ENCODE results near the gene KCNMB2.

DNA sequence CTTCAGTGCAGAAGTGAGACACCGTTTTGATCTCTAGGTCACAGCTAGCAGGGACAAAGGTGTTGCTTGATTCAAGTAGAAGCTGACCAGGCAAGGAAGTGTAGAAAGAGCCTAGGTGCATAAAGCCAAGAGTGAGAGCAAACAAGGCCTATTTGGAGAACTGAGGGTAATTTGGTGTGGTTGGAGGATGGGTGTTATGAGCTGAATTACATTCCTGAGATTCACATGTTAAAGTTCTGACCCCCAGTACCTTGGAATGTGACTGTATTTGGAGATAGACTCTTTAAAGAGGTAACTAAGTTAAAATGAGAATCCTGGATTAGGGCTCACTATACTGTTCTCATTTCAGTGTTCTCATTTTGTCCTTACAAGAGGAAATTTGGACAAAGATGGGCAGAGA, 344.0 kb downstream of the KCNMB2 start:
- TF ChIP-seq, protein P1, sequence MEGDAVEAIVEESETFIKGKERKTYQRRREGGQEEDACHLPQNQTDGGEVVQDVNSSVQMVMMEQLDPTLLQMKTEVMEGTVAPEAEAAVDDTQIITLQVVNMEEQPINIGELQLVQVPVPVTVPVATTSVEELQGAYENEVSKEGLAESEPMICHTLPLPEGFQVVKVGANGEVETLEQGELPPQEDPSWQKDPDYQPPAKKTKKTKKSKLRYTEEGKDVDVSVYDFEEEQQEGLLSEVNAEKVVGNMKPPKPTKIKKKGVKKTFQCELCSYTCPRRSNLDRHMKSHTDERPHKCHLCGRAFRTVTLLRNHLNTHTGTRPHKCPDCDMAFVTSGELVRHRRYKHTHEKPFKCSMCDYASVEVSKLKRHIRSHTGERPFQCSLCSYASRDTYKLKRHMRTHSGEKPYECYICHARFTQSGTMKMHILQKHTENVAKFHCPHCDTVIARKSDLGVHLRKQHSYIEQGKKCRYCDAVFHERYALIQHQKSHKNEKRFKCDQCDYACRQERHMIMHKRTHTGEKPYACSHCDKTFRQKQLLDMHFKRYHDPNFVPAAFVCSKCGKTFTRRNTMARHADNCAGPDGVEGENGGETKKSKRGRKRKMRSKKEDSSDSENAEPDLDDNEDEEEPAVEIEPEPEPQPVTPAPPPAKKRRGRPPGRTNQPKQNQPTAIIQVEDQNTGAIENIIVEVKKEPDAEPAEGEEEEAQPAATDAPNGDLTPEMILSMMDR (IDR thresholded peaks at IDR 0.05): no peak
- no peak for TF ChIP-seq POLR2A (IDR thresholded peaks at IDR 0.05)

Measured in right lobe of liver (tissue), 4 donors.